Loucy (cell line): ENCODE measurements around the gene GLI1.

Source experiments
- H2AFZ ChIP-seq: fragments of 200-600 bp; sonication (generic); 2 replicates; pipeline ENCODE4 v1.6.0; 2016; ENCODE audit warnings: antibody characterized with exemption, mild to moderate bottlenecking, low read length, moderate library complexity
- H3F3A ChIP-seq: fragments of 200-600 bp; 2 replicates; pipeline ENCODE4 v1.6.0; 2016; ENCODE audit warnings: antibody characterized with exemption, low read depth, mild to moderate bottlenecking
- H3K27me3 ChIP-seq: fragments of 200-600 bp; sonication (generic); 2 replicates; pipeline ENCODE4 v1.6.1; 2014; ENCODE audit warnings: low read length, mild to moderate bottlenecking; ENCODE audit not compliant: insufficient read depth, poor library complexity, severe bottlenecking
- H3K36me3 ChIP-seq: fragments of 200-600 bp; sonication (generic); 2 replicates; pipeline ENCODE4 v1.6.1; 2016; ENCODE audit warnings: low read length; ENCODE audit not compliant: insufficient read depth
- H3K4me1 ChIP-seq: fragments of 200-600 bp; sonication (generic); 2 replicates; pipeline ENCODE4 v1.5.1; 2014; ENCODE audit warnings: low read length, mild to moderate bottlenecking; ENCODE audit not compliant: insufficient read depth, poor library complexity, severe bottlenecking
- H3K4me2 ChIP-seq: fragments of 200-600 bp; sonication (generic); 2 replicates; pipeline ENCODE4 v1.6.0; 2014; ENCODE audit warnings: antibody characterized with exemption, low read length, low read depth, mild to moderate bottlenecking; ENCODE audit not compliant: poor library complexity, severe bottlenecking
- H3K4me3 ChIP-seq: fragments of 200-600 bp; sonication (generic); 2 replicates; pipeline ENCODE4 v1.5.1; 2014; ENCODE audit warnings: low read length, mild to moderate bottlenecking, mixed read lengths; ENCODE audit not compliant: poor library complexity, severe bottlenecking
- H3K79me2 ChIP-seq: fragments of 200-600 bp; sonication (generic); 2 replicates; pipeline ENCODE4 v1.6.1; 2014; ENCODE audit warnings: low read length; ENCODE audit not compliant: insufficient read depth
- H3K9ac ChIP-seq: fragments of 200-600 bp; sonication (generic); 2 replicates; pipeline ENCODE4 v1.6.0; 2014; ENCODE audit warnings: mild to moderate bottlenecking, low read depth, low read length, moderate library complexity; ENCODE audit not compliant: poor library complexity, severe bottlenecking
- H3K9me2 ChIP-seq: fragments of 200-600 bp; sonication (generic); replicated peaks from 2 replicates; pipeline ENCODE4 v1.6.1; 2016; ENCODE audit warnings: low read depth, low read length, mixed read lengths
- H3K9me3 ChIP-seq: fragments of 200-600 bp; sonication (generic); 2 replicates; pipeline ENCODE4 v1.6.1; 2014; ENCODE audit warnings: mild to moderate bottlenecking, antibody characterized with exemption, low read length, low read depth; ENCODE audit not compliant: insufficient read depth
- H4K20me1 ChIP-seq: fragments of 200-600 bp; sonication (generic); 2 replicates; pipeline ENCODE4 v1.6.0; 2014; ENCODE audit warnings: antibody characterized with exemption, low read length, mild to moderate bottlenecking; ENCODE audit not compliant: insufficient read depth, poor library complexity, severe bottlenecking
- EZH2phosphoT487 ChIP-seq: fragments of 200-600 bp; IDR thresholded peaks from 2 replicates; pipeline ENCODE4 v1.6.1; 2018; ENCODE audit warnings: antibody characterized with exemption, mild to moderate bottlenecking, moderate library complexity, borderline replicate concordance
- TF ChIP-seq, protein P1 (sequence below): fragments of 200-600 bp; sonication (generic); conservative IDR thresholded peaks from 2 replicates; pipeline ENCODE4 v1.5.1; 2014; ENCODE audit warnings: mild to moderate bottlenecking, antibody characterized with exemption, low read length

GLI1 gene

DNA sequence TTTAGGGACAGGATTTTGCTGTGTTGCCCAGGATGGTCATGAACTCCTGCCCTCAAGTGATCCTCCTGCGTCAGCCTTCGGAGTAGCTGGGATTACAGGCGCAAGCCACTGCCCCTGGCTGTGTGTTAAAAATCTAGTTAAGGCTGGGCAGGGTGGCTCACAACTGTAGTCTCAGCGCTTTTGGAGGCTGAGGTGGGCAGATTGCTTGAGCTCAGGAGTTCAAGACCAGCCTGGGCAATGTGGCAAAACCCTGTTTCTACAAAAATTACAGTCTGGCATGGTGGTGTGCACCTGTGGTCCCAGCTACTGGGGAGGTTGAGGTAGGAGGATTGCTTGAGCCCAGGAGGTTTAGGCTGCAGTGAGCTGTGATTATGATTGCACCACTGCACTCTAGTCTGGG, 51.6 kb downstream of the GLI1 start:
- H3K4me2 ChIP-seq: no peak overlapping the region
- no peak overlapping the region for H3K4me3 ChIP-seq
- H3K9me2 ChIP-seq: no peaks in the 10 kb centered on the region
- no peaks in the 10 kb centered on the region for H3K27me3 ChIP-seq
- no peaks in the 10 kb centered on the region for H3K79me2 ChIP-seq
- H3K9ac ChIP-seq: no peak overlapping the region
- H4K20me1 ChIP-seq: peaks cover 4% of the 10 kb centered on the region
- H3K36me3 ChIP-seq: peaks cover 75% of the 10 kb centered on the region
- no peaks in the 10 kb centered on the region for H3K9me3 ChIP-seq
- no peaks in the 10 kb centered on the region; the same call in 1 of the 2 replicates for H3F3A ChIP-seq
- TF ChIP-seq EZH2phosphoT487: no peak
- TF ChIP-seq, protein P1, sequence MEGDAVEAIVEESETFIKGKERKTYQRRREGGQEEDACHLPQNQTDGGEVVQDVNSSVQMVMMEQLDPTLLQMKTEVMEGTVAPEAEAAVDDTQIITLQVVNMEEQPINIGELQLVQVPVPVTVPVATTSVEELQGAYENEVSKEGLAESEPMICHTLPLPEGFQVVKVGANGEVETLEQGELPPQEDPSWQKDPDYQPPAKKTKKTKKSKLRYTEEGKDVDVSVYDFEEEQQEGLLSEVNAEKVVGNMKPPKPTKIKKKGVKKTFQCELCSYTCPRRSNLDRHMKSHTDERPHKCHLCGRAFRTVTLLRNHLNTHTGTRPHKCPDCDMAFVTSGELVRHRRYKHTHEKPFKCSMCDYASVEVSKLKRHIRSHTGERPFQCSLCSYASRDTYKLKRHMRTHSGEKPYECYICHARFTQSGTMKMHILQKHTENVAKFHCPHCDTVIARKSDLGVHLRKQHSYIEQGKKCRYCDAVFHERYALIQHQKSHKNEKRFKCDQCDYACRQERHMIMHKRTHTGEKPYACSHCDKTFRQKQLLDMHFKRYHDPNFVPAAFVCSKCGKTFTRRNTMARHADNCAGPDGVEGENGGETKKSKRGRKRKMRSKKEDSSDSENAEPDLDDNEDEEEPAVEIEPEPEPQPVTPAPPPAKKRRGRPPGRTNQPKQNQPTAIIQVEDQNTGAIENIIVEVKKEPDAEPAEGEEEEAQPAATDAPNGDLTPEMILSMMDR: no peak
- no peaks in the 10 kb centered on the region for H3K4me1 ChIP-seq
- H2AFZ ChIP-seq: no peak overlapping the region

DNA sequence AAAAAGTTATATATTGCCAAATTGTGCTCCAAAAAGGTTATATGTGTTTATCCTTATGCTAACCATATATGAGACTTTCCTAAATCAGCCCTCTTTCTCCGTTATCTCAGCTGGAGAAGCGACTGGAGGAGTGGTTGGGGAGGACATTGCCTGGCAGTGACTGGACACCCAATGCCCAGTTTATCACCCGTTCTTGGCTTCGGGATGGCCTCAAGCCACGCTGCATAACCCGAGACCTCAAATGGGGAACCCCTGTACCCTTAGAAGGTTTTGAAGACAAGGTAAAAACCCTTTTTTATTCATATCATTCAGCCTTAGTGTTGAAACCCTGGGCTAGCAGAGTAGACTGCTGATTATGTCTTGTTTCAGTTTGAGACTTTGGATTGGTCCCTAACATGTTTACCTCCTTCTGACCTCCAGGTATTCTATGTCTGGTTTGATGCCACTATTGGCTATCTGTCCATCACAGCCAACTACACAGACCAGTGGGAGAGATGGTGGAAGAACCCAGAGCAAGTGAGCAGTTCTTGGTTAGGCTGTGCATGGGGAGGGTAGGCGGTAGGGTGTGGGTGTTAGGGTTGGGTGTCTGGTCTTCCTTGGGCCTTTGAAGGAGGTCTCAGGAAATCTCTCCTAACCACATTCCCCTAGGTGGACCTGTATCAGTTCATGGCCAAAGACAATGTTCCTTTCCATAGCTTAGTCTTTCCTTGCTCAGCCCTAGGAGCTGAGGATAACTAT, 52.2 kb downstream of the GLI1 start:
- TF ChIP-seq, protein P1: no peak
- no peak for TF ChIP-seq EZH2phosphoT487
- Histone ChIP-seq H2AFZ (no peak overlapping the region), H4K20me1 (peaks cover 7% of the 10 kb centered on the region), H3K4me3 (no peak overlapping the region), H3K9me3 (no peaks in the 10 kb centered on the region), H3K27me3 (no peaks in the 10 kb centered on the region), H3K9ac (no peak overlapping the region), H3F3A (no peaks in the 10 kb centered on the region; the same call in 1 of the 2 replicates), H3K36me3 (peaks cover 77% of the 10 kb centered on the region), H3K4me1 (no peaks in the 10 kb centered on the region), H3K4me2 (no peak overlapping the region), H3K9me2 (no peaks in the 10 kb centered on the region), H3K79me2 (no peaks in the 10 kb centered on the region)

DNA sequence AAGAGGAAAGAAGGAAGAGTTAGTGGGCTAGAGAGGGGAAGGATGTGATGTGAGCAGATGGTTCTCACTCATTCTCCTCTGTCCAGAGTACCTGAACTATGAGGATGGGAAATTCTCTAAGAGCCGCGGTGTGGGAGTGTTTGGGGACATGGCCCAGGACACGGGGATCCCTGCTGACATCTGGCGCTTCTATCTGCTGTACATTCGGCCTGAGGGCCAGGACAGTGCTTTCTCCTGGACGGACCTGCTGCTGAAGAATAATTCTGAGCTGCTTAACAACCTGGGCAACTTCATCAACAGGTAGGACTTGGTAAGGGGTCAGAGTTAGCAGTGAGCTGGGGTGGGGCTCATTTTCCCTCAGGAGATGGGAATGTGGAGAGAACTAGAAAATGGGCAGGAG, 53.1 kb downstream of the GLI1 start:
- no peak overlapping the region for H3K9ac ChIP-seq
- peaks cover 85% of the 10 kb centered on the region for H3K36me3 ChIP-seq
- TF ChIP-seq, protein P1: no peak
- no peak for TF ChIP-seq EZH2phosphoT487
- H3K79me2 ChIP-seq: 0 out of 2 replicates have a peak, but pooled peaks cover 7% of the 10 kb centered on the region
- H3K4me1 ChIP-seq: no peaks in the 10 kb centered on the region
- H3K4me2 ChIP-seq: no peak overlapping the region
- no peak overlapping the region for H2AFZ ChIP-seq
- H4K20me1 ChIP-seq: peaks cover 13% of the 10 kb centered on the region
- no peaks in the 10 kb centered on the region for H3K27me3 ChIP-seq
- H3F3A ChIP-seq: no peaks in the 10 kb centered on the region; the same call in 1 of the 2 replicates
- no peaks in the 10 kb centered on the region for H3K9me2 ChIP-seq
- H3K9me3 ChIP-seq: no peaks in the 10 kb centered on the region
- no peak overlapping the region for H3K4me3 ChIP-seq
